H9 (cell line): ENCODE results near the gene ERVK3-1. TPM values are rescaled to one million over a fixed set of nuclear protein-coding genes. Genes with fewer than 3 reads are reported as not detected.

Source experiments
- DNase-seq: peaks from one replicate; pipeline ENCODE4 v3.0.0-alpha.2; 2017
- H2AFZ ChIP-seq: one replicate; pipeline ENCODE4 v1.6.1; 2013; ENCODE audit warnings: mild to moderate bottlenecking, low read length, control low read depth, moderate library complexity
- H2AK5ac ChIP-seq: 2 replicates; pipeline ENCODE4 v1.6.1; 2013; ENCODE audit warnings: low read length, control low read depth, mixed read lengths; ENCODE audit not compliant: insufficient read length
- H2BK120ac ChIP-seq: one replicate; pipeline ENCODE4 v1.6.1; 2013; ENCODE audit warnings: low read depth, mild to moderate bottlenecking, low read length, control low read depth, inconsistent platforms; ENCODE audit not compliant: poor library complexity, severe bottlenecking
- H2BK12ac ChIP-seq: 2 replicates; pipeline ENCODE4 v1.6.1; 2013; ENCODE audit warnings: low read length, control low read depth, mixed read lengths, low read depth; ENCODE audit not compliant: insufficient read length
- H2BK15ac ChIP-seq: 2 replicates; pipeline ENCODE4 v1.6.1; 2013; ENCODE audit warnings: low read depth, low read length, control low read depth
- H2BK20ac ChIP-seq: one replicate; pipeline ENCODE4 v1.6.1; 2013; ENCODE audit warnings: low read depth, mild to moderate bottlenecking, low read length, control low read depth, inconsistent platforms; ENCODE audit not compliant: poor library complexity, severe bottlenecking
- H2BK5ac ChIP-seq: 2 replicates; pipeline ENCODE4 v1.6.1; 2013; ENCODE audit warnings: low read length, control low read depth, mixed read lengths; ENCODE audit not compliant: insufficient read length
- H3K14ac ChIP-seq: 2 replicates; pipeline ENCODE4 v1.6.1; 2013; ENCODE audit warnings: low read length, control low read depth; ENCODE audit not compliant: insufficient read depth
- H3K18ac ChIP-seq: 2 replicates; pipeline ENCODE4 v1.6.1; 2013; ENCODE audit warnings: low read depth, mild to moderate bottlenecking, mixed read lengths, low read length, control low read depth; ENCODE audit not compliant: insufficient read length
- H3K23ac ChIP-seq: 2 replicates; pipeline ENCODE4 v1.6.1; 2013; ENCODE audit warnings: low read length, control low read depth, mixed read lengths, low read depth; ENCODE audit not compliant: insufficient read length
- H3K23me2 ChIP-seq: 2 replicates; pipeline ENCODE4 v1.6.1; 2013; ENCODE audit warnings: low read depth, mild to moderate bottlenecking, mixed read lengths, low read length, control low read depth; ENCODE audit not compliant: insufficient read length, poor library complexity, severe bottlenecking
- H3K27ac ChIP-seq: 2 replicates; pipeline ENCODE4 v1.5.1; 2013; ENCODE audit warnings: low read length, control low read depth, mixed read lengths, low read depth; ENCODE audit not compliant: insufficient read length
- H3K27me3 ChIP-seq: 2 replicates; pipeline ENCODE4 v1.6.1; 2013; ENCODE audit warnings: low read length, control low read depth, inconsistent platforms; ENCODE audit not compliant: insufficient read depth
- H3K4ac ChIP-seq: 2 replicates; pipeline ENCODE4 v1.6.1; 2013; ENCODE audit warnings: low read depth, mild to moderate bottlenecking, control low read depth, inconsistent platforms, low read length, moderate library complexity
- H3K4me1 ChIP-seq: 2 replicates; pipeline ENCODE4 v1.6.1; 2013; ENCODE audit warnings: low read length, control low read depth, inconsistent platforms; ENCODE audit not compliant: insufficient read depth
- H3K4me2 ChIP-seq: 2 replicates; pipeline ENCODE4 v1.6.1; 2013; ENCODE audit warnings: low read length, control low read depth, mixed read lengths; ENCODE audit not compliant: insufficient read length, insufficient read depth
- H3K56ac ChIP-seq: 2 replicates; pipeline ENCODE4 v1.6.1; 2013; ENCODE audit warnings: low read depth, mild to moderate bottlenecking, mixed read lengths, low read length, control low read depth; ENCODE audit not compliant: insufficient read length
- H3K79me1 ChIP-seq: 2 replicates; pipeline ENCODE4 v1.6.1; 2013; ENCODE audit warnings: low read depth, mild to moderate bottlenecking, moderate library complexity, low read length, control low read depth, inconsistent platforms; ENCODE audit not compliant: insufficient read depth, poor library complexity, severe bottlenecking
- H3K79me2 ChIP-seq: 2 replicates; pipeline ENCODE4 v1.6.1; 2013; ENCODE audit warnings: low read length, control low read depth, inconsistent platforms; ENCODE audit not compliant: insufficient read depth
- H3K9ac ChIP-seq: 2 replicates; pipeline ENCODE4 v1.6.1; 2013; ENCODE audit warnings: low read length, control low read depth, mixed read lengths; ENCODE audit not compliant: insufficient read length; ENCODE audit errors: extremely low read depth
- H3K9me3 ChIP-seq: one replicate; pipeline ENCODE4 v1.6.1; 2013; ENCODE audit warnings: low read depth, low read length, inconsistent platforms; ENCODE audit not compliant: control insufficient read depth
- H3T11ph ChIP-seq: one replicate; pipeline ENCODE4 v1.6.1; 2013; ENCODE audit warnings: mild to moderate bottlenecking, low read length, control low read depth, inconsistent platforms
- H4K20me1 ChIP-seq: one replicate; pipeline ENCODE4 v1.6.1; 2013; ENCODE audit not compliant: control insufficient read depth, insufficient read length, insufficient read depth
- H4K5ac ChIP-seq: 2 replicates; pipeline ENCODE4 v1.6.1; 2013; ENCODE audit warnings: low read depth, mild to moderate bottlenecking, mixed read lengths, low read length, control low read depth; ENCODE audit not compliant: insufficient read length
- H4K8ac ChIP-seq: replicated peaks from 2 replicates; pipeline ENCODE4 v1.6.1; 2013; ENCODE audit warnings: low read length, control low read depth, mixed read lengths, low read depth; ENCODE audit not compliant: insufficient read length
- H4K91ac ChIP-seq: 2 replicates; pipeline ENCODE4 v1.6.1; 2013; ENCODE audit warnings: low read depth, mild to moderate bottlenecking, moderate library complexity, mixed read lengths, low read length, control low read depth; ENCODE audit not compliant: insufficient read length
- H3K27ac Mint-ChIP-seq, 3 experiments: 2 replicates in 2 of 3; 3 replicates in 1 of 3; pipeline ENCODE4 v1.8.0; 2020 to 2021; ENCODE audit warnings: mixed read lengths in 3 of 3, mild to moderate bottlenecking in 1 of 3, moderate library complexity in 1 of 3
- H3K27me3 Mint-ChIP-seq: 2 replicates; pipeline ENCODE4 v1.8.0; 2021; ENCODE audit warnings: low read depth, mild to moderate bottlenecking, moderate library complexity, mixed read lengths
- H3K36me3 Mint-ChIP-seq, 3 experiments: 2 replicates in 2 of 3; 3 replicates in 1 of 3; pipeline ENCODE4 v1.8.0; 2020 to 2021; ENCODE audit warnings: low read depth in 3 of 3, mixed read lengths in 3 of 3; ENCODE audit not compliant: insufficient read depth in 1 of 3
- H3K4me1 Mint-ChIP-seq, 2 experiments: 2 replicates each; pipeline ENCODE4 v1.8.0; 2020; ENCODE audit warnings: mixed read lengths in 2 of 2
- H3K4me3 Mint-ChIP-seq, 2 experiments: 2 replicates in 1 of 2; 3 replicates in 1 of 2; pipeline ENCODE4 v1.8.0; 2020 to 2021; ENCODE audit warnings: mild to moderate bottlenecking in 2 of 2, mixed read lengths in 2 of 2, moderate library complexity in 1 of 2
- H3K9me3 Mint-ChIP-seq, 2 experiments: 2 replicates in 1 of 2; 3 replicates in 1 of 2; pipeline ENCODE4 v1.8.0; 2020; ENCODE audit warnings: mild to moderate bottlenecking in 2 of 2, mixed read lengths in 2 of 2, moderate library complexity in 1 of 2
- WGBS: extraction: QIAGEN DNeasy Blood & Tissue Kit; methylation state at CpG from one replicate; pipeline ENCODE4 v1.1.7; 2013; ENCODE audit warnings: missing lambda C conversion rate, low lambda C conversion rate, mixed read lengths; ENCODE audit not compliant: insufficient read length; ENCODE audit errors: extremely low coverage; 5-methylcytosine and 5-hydroxymethylcytosine counted together
- total RNA-seq: library from RNA; stranded (reverse); gene quantifications from 2 replicates; pipeline ENCODE4 v1.2.1, GENCODE V29; 2021
- TF ChIP-seq, protein P1 (sequence below): fragments of 200-600 bp; sonication (generic); conservative IDR thresholded peaks from 3 replicates; pipeline ENCODE4 v1.8.0; 2021; ENCODE audit warnings: antibody characterized with exemption, mild to moderate bottlenecking

Gene ERVK3-1
- total RNA-seq, 1 experiment from 2014 or later: 43.7 TPM

DNA sequence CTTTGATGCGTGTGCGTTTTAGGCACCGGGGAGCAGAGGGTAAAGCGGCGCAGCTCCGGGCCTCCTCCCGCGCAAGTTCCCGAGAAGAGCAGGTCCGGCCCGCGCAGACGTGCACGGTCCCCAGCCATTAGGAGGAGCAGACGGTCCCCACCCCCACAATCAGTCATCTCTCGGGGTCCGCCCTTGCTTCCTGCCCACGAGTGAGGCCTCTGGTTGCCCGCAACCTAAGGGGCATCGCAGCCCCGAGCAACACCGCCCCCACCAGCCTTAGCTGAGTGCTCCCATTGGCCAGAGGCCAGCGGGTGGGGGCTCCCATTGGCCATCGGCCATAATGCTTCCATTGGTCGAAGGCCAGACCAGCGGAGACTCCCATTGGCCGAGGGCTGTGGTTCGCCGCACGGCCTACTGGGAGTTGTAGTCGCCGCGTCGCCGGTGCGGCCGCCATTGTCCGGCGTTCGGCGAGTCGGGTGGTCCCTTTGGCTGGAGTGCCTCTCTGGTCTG, 26.6 kb upstream of the ERVK3-1 start, which contains the start of gene ZNF8:
Gene ZNF8 (plus strand): TSS at position 415 of the 501 bp plus-strand sequence. CDS start 127 bp downstream, outside the sequence.
- Histone ChIP-seq H2AFZ (no peak within 1 kb of the TSS), H2AK5ac (no peak within 1 kb of the TSS), H2BK12ac (no peak within 1 kb of the TSS), H3K4me1 (peaks cover 9% of the 10 kb centered on the region; the same call in 1 of the 2 replicates), H3K4ac (no peak within 1 kb of the TSS; the same call in 1 of the 2 replicates), H3K23me2 (peaks cover 5% of the 10 kb centered on the region), H3K27me3 (no peaks in the 10 kb centered on the region), H4K5ac (peak within 1 kb of the TSS; percentile 11), H3K56ac (no peak within 1 kb of the TSS), H3K79me1 (peaks cover 12% of the 10 kb centered on the region), H3K4me2 (peak within 1 kb of the TSS; percentile 93), H2BK5ac (no peak within 1 kb of the TSS), H4K20me1 (peaks cover 2% of the 10 kb centered on the region), H4K8ac (no peak within 1 kb of the TSS), H3K18ac (peak within 1 kb of the TSS; percentile 89), H3T11ph (no peak within 1 kb of the TSS), H3K23ac (no peak within 1 kb of the TSS), H2BK120ac (peak within 1 kb of the TSS; percentile 15), H3K9ac (peak within 1 kb of the TSS; percentile 91), H2BK15ac (no peak within 1 kb of the TSS), H3K14ac (peak within 1 kb of the TSS; percentile 92), H3K27ac (no peak within 1 kb of the TSS), H3K79me2 (peaks cover 34% of the 10 kb centered on the region), H4K91ac (peak within 1 kb of the TSS; percentile 24), H2BK20ac (no peak within 1 kb of the TSS), H3K9me3 (no peaks in the 10 kb centered on the region)
- Mint-ChIP-seq H3K27ac (peak within 1 kb of the TSS; percentile 91 to 98 (median 98)), H3K9me3 (peaks cover 0 to 3% of the 10 kb centered on the region in 2 experiments; a peak in 1 of 5 replicates), H3K27me3 (no peaks in the 10 kb centered on the region), H3K4me1 (peaks cover 22 to 26% of the 10 kb centered on the region in 2 experiments), H3K36me3 (peaks cover 31 to 41% (median 38%) of the 10 kb centered on the region in 3 experiments), H3K4me3 (peak within 1 kb of the TSS; percentile 93 to 98)
- peak; percentile 99 for DNase-seq
- WGBS: no CpG with 5 or more reads among the region's 42 CpGs
- TF ChIP-seq, protein P1, sequence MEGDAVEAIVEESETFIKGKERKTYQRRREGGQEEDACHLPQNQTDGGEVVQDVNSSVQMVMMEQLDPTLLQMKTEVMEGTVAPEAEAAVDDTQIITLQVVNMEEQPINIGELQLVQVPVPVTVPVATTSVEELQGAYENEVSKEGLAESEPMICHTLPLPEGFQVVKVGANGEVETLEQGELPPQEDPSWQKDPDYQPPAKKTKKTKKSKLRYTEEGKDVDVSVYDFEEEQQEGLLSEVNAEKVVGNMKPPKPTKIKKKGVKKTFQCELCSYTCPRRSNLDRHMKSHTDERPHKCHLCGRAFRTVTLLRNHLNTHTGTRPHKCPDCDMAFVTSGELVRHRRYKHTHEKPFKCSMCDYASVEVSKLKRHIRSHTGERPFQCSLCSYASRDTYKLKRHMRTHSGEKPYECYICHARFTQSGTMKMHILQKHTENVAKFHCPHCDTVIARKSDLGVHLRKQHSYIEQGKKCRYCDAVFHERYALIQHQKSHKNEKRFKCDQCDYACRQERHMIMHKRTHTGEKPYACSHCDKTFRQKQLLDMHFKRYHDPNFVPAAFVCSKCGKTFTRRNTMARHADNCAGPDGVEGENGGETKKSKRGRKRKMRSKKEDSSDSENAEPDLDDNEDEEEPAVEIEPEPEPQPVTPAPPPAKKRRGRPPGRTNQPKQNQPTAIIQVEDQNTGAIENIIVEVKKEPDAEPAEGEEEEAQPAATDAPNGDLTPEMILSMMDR: no peak
